K562 (cell line): ENCODE data around the gene CCDC88C.

Experiments used
- BCOR ChIP-seq: fragments of 450-650 bp; IDR thresholded peaks from 2 replicates; pipeline ENCODE4 v1.6.1; 2016
- BHLHE40 ChIP-seq: IDR thresholded peaks from 2 replicates; pipeline ENCODE4 v1.6.1; 2011; ENCODE audit warnings: low read length, improper control_type of control experiment
- CBX8 ChIP-seq: fragments of 200-600 bp; sonication (generic); IDR thresholded peaks from 2 replicates; pipeline ENCODE4 v1.6.1; 2012; ENCODE audit warnings: borderline replicate concordance, mixed run types, low read depth, mild to moderate bottlenecking, moderate library complexity, mixed read lengths, low read length, control low read depth, inconsistent platforms; ENCODE audit not compliant: poor library complexity, severe bottlenecking; ENCODE audit errors: extremely low read depth
- ESRRA ChIP-seq: fragments of 450-650 bp; IDR thresholded peaks from 2 replicates; pipeline ENCODE4 v1.6.1; 2014; ENCODE audit warnings: low read depth, mild to moderate bottlenecking, moderate library complexity, borderline replicate concordance
- HBP1 ChIP-seq: fragments of 450-650 bp; formaldehyde crosslinking; IDR thresholded peaks from 2 replicates; pipeline ENCODE4 v1.4.0; 2022; ENCODE audit warnings: missing genetic modification characterization
- NFATC3 ChIP-seq: fragments of 450-650 bp; IDR thresholded peaks from 2 replicates; pipeline ENCODE4 v1.6.1; 2017; ENCODE audit warnings: mild to moderate bottlenecking
- POLR2A ChIP-seq: fragments of 450-650 bp; conservative IDR thresholded peaks from 2 replicates; pipeline ENCODE4 v1.6.1; 2016
- PRMT5 ChIP-seq: sonication (generic); formaldehyde crosslinking; IDR thresholded peaks from 2 replicates; pipeline ENCODE4 v1.5.0; 2020; ENCODE audit warnings: missing genetic modification reagents
- RAD21 ChIP-seq, 2 experiments: fragments of 250-450 bp in 1 of 2; fragments of 450-650 bp in 1 of 2; sonication (Bioruptor Pico) in 1 of 2; formaldehyde crosslinking in 1 of 2; IDR thresholded peaks in 1 of 2; conservative IDR thresholded peaks in 1 of 2; 2 replicates each; pipeline versions ENCODE4 v1.4.0 to v1.8.0; 2020 to 2022; ENCODE audit warnings: mild to moderate bottlenecking in 2 of 2, moderate library complexity in 1 of 2
- SAP30 ChIP-seq: fragments of 200-600 bp; sonication (generic); IDR thresholded peaks from 2 replicates; pipeline ENCODE4 v1.6.1; 2012; ENCODE audit warnings: borderline replicate concordance, low read depth, mild to moderate bottlenecking, moderate library complexity, low read length, control low read depth, inconsistent platforms; ENCODE audit not compliant: insufficient read depth, poor library complexity, severe bottlenecking
- TCF7L2 ChIP-seq: fragments of 150-350 bp; IDR thresholded peaks from 2 replicates; pipeline ENCODE4 v1.6.1; 2016; ENCODE audit warnings: low read depth, mild to moderate bottlenecking, low read length, moderate library complexity
- THAP7 ChIP-seq: fragments of 250-450 bp; sonication (Bioruptor Pico); IDR thresholded peaks from 2 replicates; pipeline ENCODE4 v1.5.0; 2021
- TRIM24 ChIP-seq, 2 experiments: fragments of 450-650 bp; IDR thresholded peaks; 2 replicates each; pipeline ENCODE4 v1.6.1; 2016
- ZHX1 ChIP-seq: fragments of 150-350 bp; conservative IDR thresholded peaks from 2 replicates; pipeline ENCODE4 v1.6.1; 2014; ENCODE audit warnings: low read length

GRCh38 chr14:91346838-91347173 lies 70.8 kb downstream of the CCDC88C start:
- TF ChIP-seq POLR2A, result no peak
- no peak for TF ChIP-seq ZHX1
- TF ChIP-seq CBX8, result no peak
- no peak for TF ChIP-seq SAP30
- TF ChIP-seq BCOR, result no peak
- TF ChIP-seq TCF7L2, result no peak
- TF ChIP-seq PRMT5 (CRISPR knock-in tag), result no peak
- TF ChIP-seq NFATC3, result no peak
- no peak for TF ChIP-seq THAP7
- no peak for TF ChIP-seq HBP1 (CRISPR knock-in tag)
- no peak for TF ChIP-seq BHLHE40
- no peak for TF ChIP-seq RAD21 (CRISPR knock-in tag; conservative IDR thresholded peaks at IDR 0.05 in 1 of 2, IDR thresholded peaks at IDR 0.05 in 1 of 2)
- no peak for TF ChIP-seq ESRRA
- TF ChIP-seq TRIM24 (IDR thresholded peaks at IDR 0.05), result no peak
